Liver (tissue), 9 donors: ENCODE data around the gene FTO. TPM values are rescaled to one million over a fixed set of nuclear protein-coding genes. Genes with fewer than 3 reads are reported as not detected.

Experiments
- DNase-seq: peaks from one replicate; pipeline ENCODE4 v3.0.0-alpha.2; 2017; ENCODE audit warnings: low spot score
- H3K27ac ChIP-seq, 2 donors: one replicate each; pipeline ENCODE4 v1.7.0; 2013; ENCODE audit warnings: inconsistent platforms in 2 of 2, low read length in 2 of 2, control low read depth in 1 of 2, low read depth in 1 of 2, mild to moderate bottlenecking in 1 of 2
- H3K27me3 ChIP-seq, 4 donors: one replicate each; pipeline versions ENCODE4 v1.6.1 to v1.7.0; 2013; ENCODE audit warnings: low read length in 3 of 4, inconsistent platforms in 1 of 4, mild to moderate bottlenecking in 1 of 4, moderate library complexity in 1 of 4; ENCODE audit not compliant: control insufficient read depth in 4 of 4, insufficient read depth in 4 of 4
- H3K36me3 ChIP-seq, 4 donors: one replicate each; pipeline versions ENCODE4 v1.6.1 to v1.7.0; 2013; ENCODE audit warnings: low read length in 3 of 4, mild to moderate bottlenecking in 3 of 4, low read depth in 1 of 4, moderate library complexity in 1 of 4; ENCODE audit not compliant: control insufficient read depth in 4 of 4, insufficient read depth in 3 of 4
- H3K4me1 ChIP-seq, 4 donors: one replicate each; pipeline versions ENCODE4 v1.6.1 to v1.7.0; 2013; ENCODE audit warnings: low read length in 3 of 4, mild to moderate bottlenecking in 3 of 4, moderate library complexity in 1 of 4; ENCODE audit not compliant: control insufficient read depth in 4 of 4, insufficient read depth in 4 of 4
- H3K4me3 ChIP-seq, 3 donors: one replicate each; pipeline versions ENCODE4 v1.6.1 to v1.7.0; 2013; ENCODE audit warnings: low read length in 3 of 3, control low read depth in 1 of 3, low read depth in 1 of 3, mild to moderate bottlenecking in 1 of 3
- H3K9ac ChIP-seq, 2 donors: one replicate each; pipeline ENCODE4 v1.7.0; 2013; ENCODE audit warnings: low read length in 2 of 2, mild to moderate bottlenecking in 2 of 2, moderate library complexity in 2 of 2, control low read depth in 1 of 2, low read depth in 1 of 2
- H3K9me3 ChIP-seq, 4 donors: one replicate each; pipeline versions ENCODE4 v1.6.1 to v1.7.0; 2013; ENCODE audit warnings: low read length in 3 of 4; ENCODE audit not compliant: control insufficient read depth in 4 of 4
- EGR1 ChIP-seq, 2 donors: IDR thresholded peaks; 2 replicates each; pipeline ENCODE4 v1.6.1; 2016 to 2018; ENCODE audit warnings: antibody characterized with exemption in 2 of 2, low read depth in 2 of 2
- FOXA1 ChIP-seq: IDR thresholded peaks from 2 replicates; pipeline ENCODE4 v1.6.1; 2016; ENCODE audit warnings: antibody characterized with exemption
- FOXA2 ChIP-seq: IDR thresholded peaks from 2 replicates; pipeline ENCODE4 v1.6.1; 2016; ENCODE audit warnings: antibody characterized with exemption
- GABPA ChIP-seq, 2 donors: IDR thresholded peaks in 1 of 2; conservative IDR thresholded peaks in 1 of 2; 2 replicates each; pipeline ENCODE4 v1.6.1; 2016; ENCODE audit warnings: antibody characterized with exemption in 2 of 2, mild to moderate bottlenecking in 1 of 2, moderate library complexity in 1 of 2
- HNF4A ChIP-seq, 2 donors: conservative IDR thresholded peaks; 2 replicates each; pipeline ENCODE4 v1.6.1; 2016; ENCODE audit warnings: antibody characterized with exemption in 2 of 2, mild to moderate bottlenecking in 2 of 2
- HNF4G ChIP-seq: IDR thresholded peaks from 2 replicates; pipeline ENCODE4 v1.6.1; 2016; ENCODE audit warnings: antibody characterized with exemption
- JUND ChIP-seq, 2 donors: IDR thresholded peaks; 2 replicates each; pipeline ENCODE4 v1.6.1; 2016; ENCODE audit warnings: antibody characterized with exemption in 2 of 2
- NR2F2 ChIP-seq: IDR thresholded peaks from 2 replicates; pipeline ENCODE4 v1.6.1; 2016; ENCODE audit warnings: antibody characterized with exemption
- RAD21 ChIP-seq, 2 donors: IDR thresholded peaks; 2 replicates each; pipeline ENCODE4 v1.6.1; 2016; ENCODE audit warnings: antibody characterized with exemption in 2 of 2, mild to moderate bottlenecking in 2 of 2
- REST ChIP-seq: IDR thresholded peaks from 2 replicates; pipeline ENCODE4 v1.6.1; 2016; ENCODE audit warnings: antibody characterized with exemption, mild to moderate bottlenecking
- RXRA ChIP-seq, 2 donors: IDR thresholded peaks; 2 replicates each; pipeline ENCODE4 v1.6.1; 2017 to 2018; ENCODE audit warnings: antibody characterized with exemption in 2 of 2, mild to moderate bottlenecking in 1 of 2
- SP1 ChIP-seq: IDR thresholded peaks from 2 replicates; pipeline ENCODE4 v1.6.1; 2018; ENCODE audit warnings: antibody characterized with exemption, mild to moderate bottlenecking
- TAF1 ChIP-seq: conservative IDR thresholded peaks from 2 replicates; pipeline ENCODE4 v1.6.1; 2016; ENCODE audit warnings: antibody characterized with exemption, mild to moderate bottlenecking
- YY1 ChIP-seq: IDR thresholded peaks from 2 replicates; pipeline ENCODE4 v1.6.1; 2016; ENCODE audit warnings: antibody characterized with exemption, mild to moderate bottlenecking
- WGBS: extraction: QIAGEN DNeasy Blood & Tissue Kit; methylation state at CpG from one replicate; pipeline ENCODE4 v1.1.7; 2013; 5-methylcytosine and 5-hydroxymethylcytosine counted together
- polyA plus RNA-seq, 2 donors: library from polyadenylated mRNA; stranded (reverse) in 1 of 2; unstranded in 1 of 2; fragments of 200-250 nt in 1 of 2; fragments of >200 nt in 1 of 2; fragmentation: Nextera tagmentation in 1 of 2; extraction: Ambion mirVana in 1 of 2; gene quantifications; one replicate each; pipeline versions ENCODE4 v1.2.1 to v1.2.3, GENCODE V29; 2013 to 2015
- total RNA-seq, 2 donors: library from RNA; depleted of rRNA; stranded (reverse); fragments of >200 nt; gene quantifications; one replicate each; pipeline ENCODE4 v1.2.3, GENCODE V29; 2014
- TF ChIP-seq, protein P1 (sequence below): IDR thresholded peaks from 2 replicates; pipeline ENCODE4 v1.6.1; 2016; ENCODE audit warnings: antibody characterized with exemption
- TF ChIP-seq, protein P2 (sequence below): IDR thresholded peaks from 2 replicates; pipeline ENCODE4 v1.6.1; 2016; ENCODE audit warnings: antibody characterized with exemption
- TF ChIP-seq, protein P3 (sequence below): IDR thresholded peaks from 2 replicates; pipeline ENCODE4 v1.6.1; 2016; ENCODE audit warnings: antibody characterized with exemption
- TF ChIP-seq, protein P4 (sequence below): fragments of 150-350 bp; IDR thresholded peaks from 2 replicates; pipeline ENCODE4 v1.5.1; 2017; ENCODE audit warnings: improper control_type of control experiment, low read depth, low read length; ENCODE audit not compliant: missing input control
- donor health status: healthy.
- donor health status: healthy.
- donor health status: healthy.
- donor health status: healthy.
- donor health status: healthy.

Gene FTO
- total and polyA plus RNA-seq, 4 donors: 12.0 to 54.2 (median 24.6) TPM

DNA sequence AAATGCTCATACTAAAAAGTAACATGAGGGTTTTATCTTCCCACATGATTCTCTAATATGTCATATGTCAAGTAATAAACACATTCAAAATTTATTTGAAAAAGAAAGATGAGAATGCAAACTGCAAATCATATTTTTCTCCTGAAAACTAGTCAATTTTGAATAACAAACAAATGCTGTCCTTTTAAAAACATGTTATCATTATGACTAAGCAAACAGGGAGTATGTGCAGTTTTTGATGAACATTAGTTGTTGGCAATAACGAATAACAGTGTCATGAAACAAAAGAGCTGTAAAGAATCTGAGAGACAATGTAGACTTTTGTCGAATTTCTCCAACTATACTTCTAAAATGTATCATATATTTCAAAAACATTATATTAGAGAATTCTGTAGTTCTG is 35.1 kb upstream of the FTO start:
- Histone ChIP-seq H3K27ac (no peak overlapping the region), H3K4me1 (no peaks in the 10 kb centered on the region), H3K9me3 (no peaks in the 10 kb centered on the region), H3K36me3 (no peaks in the 10 kb centered on the region), H3K9ac (no peak overlapping the region), H3K27me3 (no peaks in the 10 kb centered on the region), H3K4me3 (no peak overlapping the region)
- DNase-seq: no peak
- TF ChIP-seq HNF4A (conservative IDR thresholded peaks at IDR 0.05): no peak
- no peak for TF ChIP-seq EGR1 (IDR thresholded peaks at IDR 0.05; ENCODE audit: low read depth in 2 of 2)
- no peak for TF ChIP-seq FOXA2
- no peak for TF ChIP-seq HNF4G
- no peak for TF ChIP-seq RAD21 (IDR thresholded peaks at IDR 0.05)
- TF ChIP-seq, protein P1, sequence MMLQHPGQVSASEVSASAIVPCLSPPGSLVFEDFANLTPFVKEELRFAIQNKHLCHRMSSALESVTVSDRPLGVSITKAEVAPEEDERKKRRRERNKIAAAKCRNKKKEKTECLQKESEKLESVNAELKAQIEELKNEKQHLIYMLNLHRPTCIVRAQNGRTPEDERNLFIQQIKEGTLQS: no peak
- no peak for TF ChIP-seq RXRA (IDR thresholded peaks at IDR 0.05)
- TF ChIP-seq, protein P2, sequence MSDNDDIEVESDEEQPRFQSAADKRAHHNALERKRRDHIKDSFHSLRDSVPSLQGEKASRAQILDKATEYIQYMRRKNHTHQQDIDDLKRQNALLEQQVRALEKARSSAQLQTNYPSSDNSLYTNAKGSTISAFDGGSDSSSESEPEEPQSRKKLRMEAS: no peak
- no peak for TF ChIP-seq FOXA1
- TF ChIP-seq NR2F2: no peak
- TF ChIP-seq, protein P3, sequence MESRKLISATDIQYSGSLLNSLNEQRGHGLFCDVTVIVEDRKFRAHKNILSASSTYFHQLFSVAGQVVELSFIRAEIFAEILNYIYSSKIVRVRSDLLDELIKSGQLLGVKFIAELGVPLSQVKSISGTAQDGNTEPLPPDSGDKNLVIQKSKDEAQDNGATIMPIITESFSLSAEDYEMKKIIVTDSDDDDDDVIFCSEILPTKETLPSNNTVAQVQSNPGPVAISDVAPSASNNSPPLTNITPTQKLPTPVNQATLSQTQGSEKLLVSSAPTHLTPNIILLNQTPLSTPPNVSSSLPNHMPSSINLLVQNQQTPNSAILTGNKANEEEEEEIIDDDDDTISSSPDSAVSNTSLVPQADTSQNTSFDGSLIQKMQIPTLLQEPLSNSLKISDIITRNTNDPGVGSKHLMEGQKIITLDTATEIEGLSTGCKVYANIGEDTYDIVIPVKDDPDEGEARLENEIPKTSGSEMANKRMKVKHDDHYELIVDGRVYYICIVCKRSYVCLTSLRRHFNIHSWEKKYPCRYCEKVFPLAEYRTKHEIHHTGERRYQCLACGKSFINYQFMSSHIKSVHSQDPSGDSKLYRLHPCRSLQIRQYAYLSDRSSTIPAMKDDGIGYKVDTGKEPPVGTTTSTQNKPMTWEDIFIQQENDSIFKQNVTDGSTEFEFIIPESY: no peak
- TF ChIP-seq, protein P4, sequence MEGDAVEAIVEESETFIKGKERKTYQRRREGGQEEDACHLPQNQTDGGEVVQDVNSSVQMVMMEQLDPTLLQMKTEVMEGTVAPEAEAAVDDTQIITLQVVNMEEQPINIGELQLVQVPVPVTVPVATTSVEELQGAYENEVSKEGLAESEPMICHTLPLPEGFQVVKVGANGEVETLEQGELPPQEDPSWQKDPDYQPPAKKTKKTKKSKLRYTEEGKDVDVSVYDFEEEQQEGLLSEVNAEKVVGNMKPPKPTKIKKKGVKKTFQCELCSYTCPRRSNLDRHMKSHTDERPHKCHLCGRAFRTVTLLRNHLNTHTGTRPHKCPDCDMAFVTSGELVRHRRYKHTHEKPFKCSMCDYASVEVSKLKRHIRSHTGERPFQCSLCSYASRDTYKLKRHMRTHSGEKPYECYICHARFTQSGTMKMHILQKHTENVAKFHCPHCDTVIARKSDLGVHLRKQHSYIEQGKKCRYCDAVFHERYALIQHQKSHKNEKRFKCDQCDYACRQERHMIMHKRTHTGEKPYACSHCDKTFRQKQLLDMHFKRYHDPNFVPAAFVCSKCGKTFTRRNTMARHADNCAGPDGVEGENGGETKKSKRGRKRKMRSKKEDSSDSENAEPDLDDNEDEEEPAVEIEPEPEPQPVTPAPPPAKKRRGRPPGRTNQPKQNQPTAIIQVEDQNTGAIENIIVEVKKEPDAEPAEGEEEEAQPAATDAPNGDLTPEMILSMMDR: no peak
- TF ChIP-seq REST: no peak
- no peak for TF ChIP-seq JUND (IDR thresholded peaks at IDR 0.05)
- TF ChIP-seq SP1: no peak
- TF ChIP-seq YY1: no peak
- TF ChIP-seq TAF1: no peak
- TF ChIP-seq GABPA (IDR thresholded peaks at IDR 0.05 in 1 of 2, conservative IDR thresholded peaks at IDR 0.05 in 1 of 2): no peak
- 91% methylated on average over 2 of the region's 2 CpGs for whole genome bisulfite sequencing

DNA sequence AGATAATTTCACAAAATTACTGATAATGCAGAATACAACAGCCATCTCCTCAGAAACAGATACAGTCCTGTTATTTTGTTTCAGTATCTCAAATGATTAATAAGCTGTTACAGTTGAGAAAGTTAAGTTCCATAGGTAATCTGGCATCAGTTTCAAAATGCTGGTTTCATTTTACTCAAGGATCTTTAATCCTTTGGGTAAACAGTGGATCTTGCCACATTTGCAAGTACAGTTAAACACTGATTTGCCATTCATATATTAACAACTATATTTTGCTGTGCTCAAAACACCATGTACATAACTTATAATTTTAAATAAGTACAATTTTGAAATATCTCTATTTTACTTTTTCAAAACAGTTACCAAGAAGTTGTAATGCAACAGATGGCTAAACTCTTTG is 31.5 kb upstream of the FTO start:
- DNase-seq: no peak
- Histone ChIP-seq H3K27me3 (no peaks in the 10 kb centered on the region), H3K9ac (no peak overlapping the region), H3K27ac (no peak overlapping the region), H3K9me3 (no peaks in the 10 kb centered on the region), H3K36me3 (no peaks in the 10 kb centered on the region), H3K4me1 (no peaks in the 10 kb centered on the region), H3K4me3 (no peak overlapping the region)
- no peak for TF ChIP-seq HNF4A (conservative IDR thresholded peaks at IDR 0.05)
- TF ChIP-seq, protein P3: no peak
